GM23338 (cell line): ENCODE measurements around the gene ASCL1. TPM values are rescaled to one million over a fixed set of nuclear protein-coding genes. Genes with fewer than 3 reads are reported as not detected.

Experiments used
- ATAC-seq: fragments of 200-7000 bp; cut with Tn5 transposase; 3 replicates; pipeline ENCODE4 v1.9.1; 2020
- DNase-seq: peaks from one replicate; pipeline ENCODE4 v3.0.0-alpha.2; 2015; ENCODE audit warnings: low spot score
- H2AFZ ChIP-seq: fragments of 200-600 bp; sonication (generic); 2 replicates; pipeline ENCODE4 v1.8.0; 2016; ENCODE audit warnings: antibody characterized with exemption, mild to moderate bottlenecking, moderate library complexity
- H3F3A ChIP-seq: fragments of 200-600 bp; sonication (generic); replicated peaks from 2 replicates; pipeline ENCODE4 v1.8.0; 2017; ENCODE audit warnings: antibody characterized with exemption, mixed run types, low read depth
- H3K27ac ChIP-seq: fragments of 200-600 bp; sonication (generic); 2 replicates; pipeline ENCODE4 v1.6.1; 2016; ENCODE audit warnings: low read depth
- H3K27me3 ChIP-seq: fragments of 200-600 bp; sonication (generic); 2 replicates; pipeline ENCODE4 v1.8.0; 2016; ENCODE audit warnings: mild to moderate bottlenecking, mixed run types, moderate library complexity; ENCODE audit not compliant: insufficient read depth
- H3K36me3 ChIP-seq: fragments of 200-600 bp; sonication (generic); 2 replicates; pipeline ENCODE4 v1.8.0; 2016; ENCODE audit warnings: mild to moderate bottlenecking; ENCODE audit not compliant: insufficient read depth
- H3K4me1 ChIP-seq: fragments of 200-600 bp; sonication (generic); 2 replicates; pipeline ENCODE4 v1.8.0; 2016; ENCODE audit warnings: mild to moderate bottlenecking, moderate library complexity; ENCODE audit not compliant: insufficient read depth
- H3K4me2 ChIP-seq: fragments of 200-600 bp; sonication (generic); 2 replicates; pipeline ENCODE4 v1.7.1; 2017; ENCODE audit warnings: mixed run types
- H3K4me3 ChIP-seq: fragments of 200-600 bp; sonication (generic); 2 replicates; pipeline ENCODE4 v1.6.1; 2016; ENCODE audit warnings: mixed run types
- H3K79me2 ChIP-seq: fragments of 200-600 bp; sonication (generic); replicated peaks from 2 replicates; pipeline ENCODE4 v1.8.0; 2017; ENCODE audit warnings: mild to moderate bottlenecking; ENCODE audit not compliant: insufficient read depth
- H3K9me2 ChIP-seq: fragments of 200-600 bp; sonication (generic); 2 replicates; pipeline ENCODE4 v1.8.0; 2017; ENCODE audit not compliant: insufficient read depth
- H4K20me1 ChIP-seq: fragments of 200-600 bp; sonication (generic); replicated peaks from 2 replicates; pipeline ENCODE4 v1.8.0; 2017; ENCODE audit warnings: mild to moderate bottlenecking; ENCODE audit not compliant: insufficient read depth
- H3K27ac Mint-ChIP-seq: 2 replicates; pipeline ENCODE4 v1.8.0; 2020; ENCODE audit warnings: inconsistent platforms, mild to moderate bottlenecking, moderate library complexity, mixed read lengths
- H3K27me3 Mint-ChIP-seq: 3 replicates; pipeline ENCODE4 v1.8.0; 2022; ENCODE audit warnings: low read depth, mild to moderate bottlenecking, moderate library complexity, mixed read lengths, inconsistent platforms; ENCODE audit not compliant: insufficient read depth, poor library complexity
- H3K36me3 Mint-ChIP-seq: 3 replicates; pipeline ENCODE4 v1.8.0; 2021; ENCODE audit warnings: low read depth, mild to moderate bottlenecking, inconsistent platforms, moderate library complexity, mixed read lengths
- H3K4me1 Mint-ChIP-seq: 3 replicates; pipeline ENCODE4 v1.8.0; 2020; ENCODE audit warnings: mild to moderate bottlenecking, inconsistent platforms, mixed read lengths
- H3K4me3 Mint-ChIP-seq: 3 replicates; pipeline ENCODE4 v1.8.0; 2021; ENCODE audit warnings: moderate library complexity, mild to moderate bottlenecking, inconsistent platforms, mixed read lengths
- H3K9me3 Mint-ChIP-seq: 3 replicates; pipeline ENCODE4 v1.8.0; 2020; ENCODE audit warnings: moderate library complexity, mild to moderate bottlenecking, inconsistent platforms, mixed read lengths
- CREB1 ChIP-seq: fragments of 250-450 bp; sonication (Bioruptor Pico); IDR thresholded peaks from 2 replicates; pipeline ENCODE4 v1.5.0; 2020; ENCODE audit warnings: low read depth, mild to moderate bottlenecking, moderate library complexity
- EZH2phosphoT487 ChIP-seq: fragments of 200-600 bp; sonication (generic); IDR thresholded peaks from one replicate; pipeline ENCODE4 v1.8.1; 2018; ENCODE audit warnings: antibody characterized with exemption; ENCODE audit not compliant: unreplicated experiment
- STAT1 ChIP-seq: IDR thresholded peaks from one replicate; pipeline ENCODE4 v1.6.1; 2016; ENCODE audit warnings: antibody characterized with exemption; ENCODE audit not compliant: unreplicated experiment
- polyA plus RNA-seq: library from polyadenylated mRNA; unstranded; fragments of >200 nt; fragmentation: Nextera tagmentation; extraction: Ambion mirVana; gene quantifications from 2 replicates; pipeline ENCODE4 v1.2.1, GENCODE V29; 2016
- total RNA-seq: library from RNA; depleted of rRNA; stranded (reverse); fragments of >200 nt; shearing (Covaris generic); gene quantifications from 2 replicates; pipeline ENCODE4 v1.2.3, GENCODE V29; 2014
- TF ChIP-seq, protein P1 (sequence below): fragments of 250-450 bp; sonication (Bioruptor Pico); IDR thresholded peaks from 2 replicates; pipeline ENCODE4 v1.5.0; 2020; ENCODE audit warnings: mild to moderate bottlenecking, moderate library complexity

ASCL1 gene
- total and polyA plus RNA-seq, 2 experiments from 2014 or later, result 0.37 TPM; not detected in 1

DNA sequence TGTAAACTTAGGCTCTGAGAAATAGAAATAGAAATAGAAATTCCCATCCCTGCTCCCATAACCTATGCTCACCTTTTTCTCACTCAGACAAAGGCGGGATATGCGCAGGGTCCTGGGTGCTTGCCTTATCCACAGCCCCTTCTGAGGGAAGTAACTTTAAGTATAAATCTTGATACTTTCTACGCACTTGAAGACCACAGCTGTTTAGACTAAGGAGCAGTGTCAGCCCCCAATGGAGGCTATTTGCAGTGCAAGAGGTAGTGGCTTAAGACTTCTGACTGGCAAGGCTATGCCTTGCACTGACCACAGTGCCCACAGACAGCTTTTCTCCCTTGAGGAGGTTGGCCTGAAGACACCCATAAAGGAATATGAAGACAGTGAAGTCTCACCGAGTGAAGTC is 35.2 kb downstream of the ASCL1 start (continued):
- TF ChIP-seq, protein P1, sequence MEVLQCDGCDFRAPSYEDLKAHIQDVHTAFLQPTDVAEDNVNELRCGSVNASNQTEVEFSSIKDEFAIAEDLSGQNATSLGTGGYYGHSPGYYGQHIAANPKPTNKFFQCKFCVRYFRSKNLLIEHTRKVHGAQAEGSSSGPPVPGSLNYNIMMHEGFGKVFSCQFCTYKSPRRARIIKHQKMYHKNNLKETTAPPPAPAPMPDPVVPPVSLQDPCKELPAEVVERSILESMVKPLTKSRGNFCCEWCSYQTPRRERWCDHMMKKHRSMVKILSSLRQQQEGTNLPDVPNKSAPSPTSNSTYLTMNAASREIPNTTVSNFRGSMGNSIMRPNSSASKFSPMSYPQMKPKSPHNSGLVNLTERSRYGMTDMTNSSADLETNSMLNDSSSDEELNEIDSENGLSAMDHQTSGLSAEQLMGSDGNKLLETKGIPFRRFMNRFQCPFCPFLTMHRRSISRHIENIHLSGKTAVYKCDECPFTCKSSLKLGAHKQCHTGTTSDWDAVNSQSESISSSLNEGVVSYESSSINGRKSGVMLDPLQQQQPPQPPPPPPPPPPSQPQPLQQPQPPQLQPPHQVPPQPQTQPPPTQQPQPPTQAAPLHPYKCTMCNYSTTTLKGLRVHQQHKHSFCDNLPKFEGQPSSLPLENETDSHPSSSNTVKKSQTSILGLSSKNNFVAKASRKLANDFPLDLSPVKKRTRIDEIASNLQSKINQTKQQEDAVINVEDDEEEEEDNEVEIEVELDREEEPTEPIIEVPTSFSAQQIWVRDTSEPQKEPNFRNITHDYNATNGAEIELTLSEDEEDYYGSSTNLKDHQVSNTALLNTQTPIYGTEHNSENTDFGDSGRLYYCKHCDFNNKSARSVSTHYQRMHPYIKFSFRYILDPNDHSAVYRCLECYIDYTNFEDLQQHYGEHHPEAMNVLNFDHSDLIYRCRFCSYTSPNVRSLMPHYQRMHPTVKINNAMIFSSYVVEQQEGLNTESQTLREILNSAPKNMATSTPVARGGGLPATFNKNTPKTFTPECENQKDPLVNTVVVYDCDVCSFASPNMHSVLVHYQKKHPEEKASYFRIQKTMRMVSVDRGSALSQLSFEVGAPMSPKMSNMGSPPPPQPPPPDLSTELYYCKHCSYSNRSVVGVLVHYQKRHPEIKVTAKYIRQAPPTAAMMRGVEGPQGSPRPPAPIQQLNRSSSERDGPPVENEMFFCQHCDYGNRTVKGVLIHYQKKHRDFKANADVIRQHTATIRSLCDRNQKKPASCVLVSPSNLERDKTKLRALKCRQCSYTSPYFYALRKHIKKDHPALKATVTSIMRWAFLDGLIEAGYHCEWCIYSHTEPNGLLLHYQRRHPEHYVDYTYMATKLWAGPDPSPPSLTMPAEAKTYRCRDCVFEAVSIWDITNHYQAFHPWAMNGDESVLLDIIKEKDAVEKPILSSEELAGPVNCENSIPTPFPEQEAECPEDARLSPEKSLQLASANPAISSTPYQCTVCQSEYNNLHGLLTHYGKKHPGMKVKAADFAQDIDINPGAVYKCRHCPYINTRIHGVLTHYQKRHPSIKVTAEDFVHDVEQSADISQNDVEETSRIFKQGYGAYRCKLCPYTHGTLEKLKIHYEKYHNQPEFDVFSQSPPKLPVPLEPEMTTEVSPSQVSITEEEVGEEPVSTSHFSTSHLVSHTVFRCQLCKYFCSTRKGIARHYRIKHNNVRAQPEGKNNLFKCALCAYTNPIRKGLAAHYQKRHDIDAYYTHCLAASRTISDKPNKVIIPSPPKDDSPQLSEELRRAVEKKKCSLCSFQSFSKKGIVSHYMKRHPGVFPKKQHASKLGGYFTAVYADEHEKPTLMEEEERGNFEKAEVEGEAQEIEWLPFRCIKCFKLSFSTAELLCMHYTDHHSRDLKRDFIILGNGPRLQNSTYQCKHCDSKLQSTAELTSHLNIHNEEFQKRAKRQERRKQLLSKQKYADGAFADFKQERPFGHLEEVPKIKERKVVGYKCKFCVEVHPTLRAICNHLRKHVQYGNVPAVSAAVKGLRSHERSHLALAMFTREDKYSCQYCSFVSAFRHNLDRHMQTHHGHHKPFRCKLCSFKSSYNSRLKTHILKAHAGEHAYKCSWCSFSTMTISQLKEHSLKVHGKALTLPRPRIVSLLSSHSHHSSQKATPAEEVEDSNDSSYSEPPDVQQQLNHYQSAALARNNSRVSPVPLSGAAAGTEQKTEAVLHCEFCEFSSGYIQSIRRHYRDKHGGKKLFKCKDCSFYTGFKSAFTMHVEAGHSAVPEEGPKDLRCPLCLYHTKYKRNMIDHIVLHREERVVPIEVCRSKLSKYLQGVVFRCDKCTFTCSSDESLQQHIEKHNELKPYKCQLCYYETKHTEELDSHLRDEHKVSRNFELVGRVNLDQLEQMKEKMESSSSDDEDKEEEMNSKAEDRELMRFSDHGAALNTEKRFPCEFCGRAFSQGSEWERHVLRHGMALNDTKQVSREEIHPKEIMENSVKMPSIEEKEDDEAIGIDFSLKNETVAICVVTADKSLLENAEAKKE (CRISPR knock-in tag), result no peak
- TF ChIP-seq EZH2phosphoT487, result no peak

DNA sequence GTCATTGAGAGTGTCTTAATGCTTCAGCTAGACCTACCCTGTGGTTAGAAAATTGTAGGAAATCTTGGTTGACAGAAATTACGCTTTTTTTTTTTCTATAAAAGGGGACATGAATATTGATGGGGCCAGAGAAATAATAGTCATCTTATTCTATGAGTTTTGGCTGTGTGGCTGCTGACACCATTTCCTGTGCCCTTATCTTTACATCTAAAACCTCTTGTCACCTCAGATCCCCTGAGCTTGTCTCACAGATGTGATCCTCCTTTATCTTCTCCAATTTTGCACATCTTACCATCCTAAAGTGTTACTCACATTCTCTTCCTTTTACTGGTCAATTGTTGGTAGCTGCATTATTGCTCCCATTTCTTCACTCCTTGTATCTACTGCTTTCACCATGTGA is 36.1 kb downstream of the ASCL1 start:
- no peaks in the 10 kb centered on the region for H3K27me3 ChIP-seq
- H3K9me3 Mint-ChIP-seq, result peaks cover 22% of the 10 kb centered on the region
- no peaks in the 10 kb centered on the region for H4K20me1 ChIP-seq
- no peaks in the 10 kb centered on the region for H3K4me1 Mint-ChIP-seq
- no peak for DNase-seq
- H3K27me3 Mint-ChIP-seq, result peaks cover 3% of the 10 kb centered on the region
- H3K4me1 ChIP-seq, result no peaks in the 10 kb centered on the region
- H3K36me3 ChIP-seq, result no peaks in the 10 kb centered on the region
- TF ChIP-seq CREB1 (CRISPR knock-in tag), result no peak
- no peak for TF ChIP-seq STAT1
- TF ChIP-seq, protein P1 (CRISPR knock-in tag), result no peak
- H3K27ac ChIP-seq, result no peak overlapping the region
- no peak overlapping the region for H3K4me3 ChIP-seq
- no peaks in the 10 kb centered on the region for H3F3A ChIP-seq
- peaks cover 18% of the 10 kb centered on the region for H3K36me3 Mint-ChIP-seq
- H3K27ac Mint-ChIP-seq, result no peak overlapping the region
- no peaks in the 10 kb centered on the region for H3K79me2 ChIP-seq
- no peak overlapping the region for H2AFZ ChIP-seq
- no peak for ATAC-seq
- H3K9me2 ChIP-seq, result peaks cover 6% of the 10 kb centered on the region; the same call in 1 of the 2 replicates
- no peak overlapping the region for H3K4me2 ChIP-seq
- no peak overlapping the region for H3K4me3 Mint-ChIP-seq
